Fibroblast of lung (primary cell): Measurements from ENCODE around the gene RABGAP1L. TPM values are rescaled to one million over a fixed set of nuclear protein-coding genes. Genes with fewer than 3 reads are reported as not detected.

Experiments used
- DNase-seq, 2 donors: peaks; one replicate each; pipeline versions ENCODE4 v3.0.0 to v3.0.0-alpha.2; 2010; ENCODE audit warnings: low read depth in 2 of 2
- H2AFZ ChIP-seq: 2 replicates; pipeline ENCODE4 v1.5.1; 2012; ENCODE audit warnings: low read length, control low read depth, inconsistent platforms
- H3K27ac ChIP-seq: 2 replicates; pipeline ENCODE4 v1.5.1; 2011; ENCODE audit warnings: low read length, control low read depth; ENCODE audit not compliant: insufficient read depth
- H3K27me3 ChIP-seq: 2 replicates; pipeline ENCODE4 v1.5.1; 2011; ENCODE audit warnings: mild to moderate bottlenecking, low read length; ENCODE audit not compliant: control insufficient read depth, insufficient read depth
- H3K36me3 ChIP-seq: 2 replicates; pipeline ENCODE4 v1.5.1; 2011; ENCODE audit warnings: low read length; ENCODE audit not compliant: control insufficient read depth, insufficient read depth
- H3K4me1 ChIP-seq: 2 replicates; pipeline ENCODE4 v1.5.1; 2011; ENCODE audit warnings: low read length; ENCODE audit not compliant: control insufficient read depth, insufficient read depth; ENCODE audit errors: extremely low read depth
- H3K4me2 ChIP-seq: 2 replicates; pipeline ENCODE4 v1.5.1; 2011; ENCODE audit warnings: low read length, control low read depth; ENCODE audit not compliant: insufficient read depth; ENCODE audit errors: extremely low read depth
- H3K4me3 ChIP-seq, 4 experiments: fragments of 200-600 bp in 1 of 4; sonication (generic) in 1 of 4; replicated peaks in 1 of 4; 2 replicates each; pipeline ENCODE4 v1.5.1; 2011 to 2016; ENCODE audit warnings: low read length in 4 of 4, low read depth in 3 of 4, mild to moderate bottlenecking in 3 of 4, control low read depth in 2 of 4, inconsistent platforms in 1 of 4, mixed read lengths in 1 of 4; ENCODE audit not compliant: insufficient read depth in 1 of 4; ENCODE audit errors: control extremely low read depth in 1 of 4
- H3K79me2 ChIP-seq: 2 replicates; pipeline ENCODE4 v1.5.1; 2012; ENCODE audit warnings: mild to moderate bottlenecking, low read length, inconsistent platforms; ENCODE audit not compliant: control insufficient read depth, insufficient read depth
- H3K9ac ChIP-seq: 2 replicates; pipeline ENCODE4 v1.5.1; 2011; ENCODE audit warnings: mild to moderate bottlenecking, low read length, control low read depth; ENCODE audit not compliant: insufficient read depth
- H3K9me3 ChIP-seq: 2 replicates; pipeline ENCODE4 v1.5.1; 2012; ENCODE audit warnings: low read depth, low read length; ENCODE audit not compliant: control insufficient read depth, insufficient read depth
- H4K20me1 ChIP-seq: 2 replicates; pipeline ENCODE4 v1.5.1; 2011; ENCODE audit warnings: low read length; ENCODE audit not compliant: control insufficient read depth, insufficient read depth; ENCODE audit errors: extremely low read depth
- CTCF ChIP-seq, 2 donors: IDR thresholded peaks in 1 of 2; conservative IDR thresholded peaks in 1 of 2; 1 replicate in 1 of 2; 2 replicates in 1 of 2; pipeline ENCODE4 v1.5.1; 2011 to 2012; ENCODE audit warnings: low read length in 2 of 2, control low read depth in 1 of 2, inconsistent platforms in 1 of 2, low read depth in 1 of 2, mild to moderate bottlenecking in 1 of 2
- EZH2 ChIP-seq: IDR thresholded peaks from 2 replicates; pipeline ENCODE4 v1.5.1; 2012; ENCODE audit warnings: low read length, control low read depth, mild to moderate bottlenecking; ENCODE audit errors: missing control alignments
- polyA plus RNA-seq, 2 donors: library from polyadenylated mRNA; depleted of rRNA in 1 of 2; stranded (reverse) in 1 of 2; unstranded in 1 of 2; fragments of >200 nt; gene quantifications; 2 replicates each; pipeline ENCODE4 v1.2.1, GENCODE V29; 2011 to 2012; ENCODE audit warnings: missing spikeins in 1 of 2
- total RNA-seq: library from RNA; depleted of rRNA; stranded (reverse); fragments of >200 nt; gene quantifications from 2 replicates; pipeline ENCODE4 v1.2.1, GENCODE V29; 2014

The RABGAP1L gene
- total and polyA plus RNA-seq, 2 donors (not counting 1 experiment from before 2014, with no cell fraction given), result 33.8 to 36.5 TPM

- Histone ChIP-seq H3K27me3 (no peaks in the 10 kb centered on the region), H3K4me1 (no peaks in the 10 kb centered on the region), H3K4me3 (no peak overlapping the region), H3K27ac (no peak overlapping the region), H4K20me1 (no peaks in the 10 kb centered on the region), H3K9ac (no peak overlapping the region), H3K36me3 (no peaks in the 10 kb centered on the region), H3K79me2 (no peaks in the 10 kb centered on the region), H2AFZ (no peak overlapping the region), H3K4me2 (no peak overlapping the region), H3K9me3 (no peaks in the 10 kb centered on the region)
- TF ChIP-seq CTCF (conservative IDR thresholded peaks at IDR 0.05 in 1 of 2, IDR thresholded peaks at IDR 0.05 in 1 of 2; ENCODE audit: low read depth in 1 of 2, low read length in 2 of 2) (no peak), EZH2 (no peak)
- DNase-seq, result no peak
Observed at GRCh38 chr1:174149216-174149615, 10.1 kb upstream of the RABGAP1L start.

DNA sequence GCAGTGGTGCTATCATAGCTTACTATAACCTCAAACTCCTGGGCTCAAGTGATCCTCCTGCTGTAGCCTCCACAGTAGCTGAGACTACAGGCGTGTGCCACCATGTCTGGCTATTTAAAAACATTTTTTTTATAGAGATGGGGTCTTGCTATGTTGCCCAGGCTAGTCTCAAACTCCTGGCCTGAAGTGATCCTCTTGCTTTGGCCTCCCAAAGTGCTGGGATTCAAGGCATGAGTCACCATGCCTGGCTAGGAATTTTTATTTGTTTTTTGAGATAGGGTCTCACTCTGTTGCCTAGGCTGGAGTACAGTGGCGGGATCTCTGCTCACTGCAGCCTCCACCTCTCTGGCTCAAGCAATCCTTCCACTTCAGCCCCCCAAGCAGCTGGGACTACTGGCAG, 8.8 kb upstream of the RABGAP1L start:
- TF ChIP-seq EZH2 (no peak), CTCF (conservative IDR thresholded peaks at IDR 0.05 in 1 of 2, IDR thresholded peaks at IDR 0.05 in 1 of 2; ENCODE audit: low read depth in 1 of 2, low read length in 2 of 2) (no peak)
- Histone ChIP-seq H3K79me2 (no peaks in the 10 kb centered on the region), H3K4me2 (no peak overlapping the region)

GRCh38 chr1:174152427-174152826, 6.9 kb upstream of the RABGAP1L start:
- H3K27me3 ChIP-seq, result no peaks in the 10 kb centered on the region
- H3K27ac ChIP-seq, result no peak overlapping the region
- no peak overlapping the region for H3K4me2 ChIP-seq
- no peaks in the 10 kb centered on the region for H3K4me1 ChIP-seq
- no peaks in the 10 kb centered on the region for H3K36me3 ChIP-seq
- H3K9me3 ChIP-seq, result no peaks in the 10 kb centered on the region
- H4K20me1 ChIP-seq, result no peaks in the 10 kb centered on the region
- no peaks in the 10 kb centered on the region for H3K79me2 ChIP-seq
- H3K9ac ChIP-seq, result no peak overlapping the region
- DNase-seq, result no peak
- H2AFZ ChIP-seq, result no peak overlapping the region
- H3K4me3 ChIP-seq, result no peak overlapping the region
- TF ChIP-seq EZH2 (no peak), CTCF (conservative IDR thresholded peaks at IDR 0.05 in 1 of 2, IDR thresholded peaks at IDR 0.05 in 1 of 2; ENCODE audit: low read depth in 1 of 2, low read length in 2 of 2) (no peak)

More for the DNA sequence above, 8.8 kb upstream of the RABGAP1L start:
- H3K36me3 ChIP-seq, result no peaks in the 10 kb centered on the region
- no peaks in the 10 kb centered on the region for H3K27me3 ChIP-seq
- DNase-seq, result no peak
- H3K4me3 ChIP-seq, result no peak overlapping the region
- no peak overlapping the region for H3K27ac ChIP-seq
- H4K20me1 ChIP-seq, result no peaks in the 10 kb centered on the region
- no peaks in the 10 kb centered on the region for H3K4me1 ChIP-seq
- H3K9me3 ChIP-seq, result no peaks in the 10 kb centered on the region
- no peak overlapping the region for H2AFZ ChIP-seq
- no peak overlapping the region for H3K9ac ChIP-seq
